CD4-positive, alpha-beta T cell (primary cell): ENCODE data around the gene HOXA9. TPM values are rescaled to one million over a fixed set of nuclear protein-coding genes. Genes with fewer than 3 reads are reported as not detected.

Experiments
- ATAC-seq: fragments of 200-7000 bp; cut with Tn5 transposase; one replicate; pipeline ENCODE4 v1.10.0; 2022; ENCODE audit warnings: mild to moderate bottlenecking; ENCODE audit not compliant: poor library complexity
- CTCF ChIA-PET: fragments of 350-600 bp; sonication (Branson Sonifier 250); formaldehyde crosslinking; loops from one replicate; lab custom pipeline; 2021; ENCODE audit warnings: antibody characterized with exemption, inconsistent platforms; lab: Charles Lee
- POLR2A ChIA-PET: fragments of 350-600 bp; sonication (Branson Sonifier 250); formaldehyde crosslinking; loops from one replicate; lab custom pipeline; 2021; ENCODE audit warnings: antibody characterized with exemption, inconsistent platforms; lab: Charles Lee
- DNase-seq, 14 experiments: peaks; one replicate each; pipeline ENCODE4 v3.0.0-alpha.2; 2013 to 2020; ENCODE audit warnings: mixed read lengths in 2 of 14
- H3K27ac ChIP-seq, 2 donors: one replicate each; pipeline versions ENCODE4 v1.5.1 to v1.7.0; 2013; ENCODE audit warnings: low read length in 2 of 2, low read depth in 1 of 2, mild to moderate bottlenecking in 1 of 2
- H3K27me3 ChIP-seq, 2 experiments: 1 replicate in 1 of 2; 2 replicates in 1 of 2; pipeline versions ENCODE4 v1.6.1 to v1.7.0; 2013; ENCODE audit warnings: low read length in 2 of 2, control low read depth in 1 of 2, mild to moderate bottlenecking in 1 of 2, moderate library complexity in 1 of 2; ENCODE audit not compliant: insufficient read depth in 2 of 2, control insufficient read depth in 1 of 2
- H3K36me3 ChIP-seq: one replicate; pipeline ENCODE4 v1.6.1; 2013; ENCODE audit warnings: low read length, control low read depth; ENCODE audit not compliant: insufficient read depth
- H3K4me1 ChIP-seq: one replicate; pipeline ENCODE4 v1.6.1; 2013; ENCODE audit warnings: low read length, control low read depth; ENCODE audit not compliant: insufficient read depth
- H3K4me3 ChIP-seq: one replicate; pipeline ENCODE4 v1.5.1; 2013; ENCODE audit warnings: mild to moderate bottlenecking, low read length, moderate library complexity
- H3K9me3 ChIP-seq, 2 experiments: 1 replicate in 1 of 2; 2 replicates in 1 of 2; pipeline versions ENCODE4 v1.6.1 to v1.7.0; 2013; ENCODE audit warnings: low read length in 2 of 2, mild to moderate bottlenecking in 2 of 2, control low read depth in 1 of 2, moderate library complexity in 1 of 2; ENCODE audit not compliant: control insufficient read depth in 1 of 2, insufficient read depth in 1 of 2
- H3K27ac Mint-ChIP-seq: one replicate; pipeline ENCODE4 v1.8.0; 2020; ENCODE audit warnings: mixed read lengths
- H3K27me3 Mint-ChIP-seq: one replicate; pipeline ENCODE4 v1.8.0; 2021; ENCODE audit warnings: mixed read lengths
- H3K36me3 Mint-ChIP-seq: one replicate; pipeline ENCODE4 v1.8.0; 2021; ENCODE audit warnings: low read depth, mixed read lengths
- H3K4me1 Mint-ChIP-seq: one replicate; pipeline ENCODE4 v1.8.0; 2021; ENCODE audit warnings: low read depth, mixed read lengths
- H3K4me3 Mint-ChIP-seq: one replicate; pipeline ENCODE4 v1.8.0; 2020; ENCODE audit warnings: mild to moderate bottlenecking, mixed read lengths
- H3K9me3 Mint-ChIP-seq: one replicate; pipeline ENCODE4 v1.8.0; 2020; ENCODE audit warnings: mixed read lengths
- CTCF ChIP-seq: fragments of 200-600 bp; IDR thresholded peaks from one replicate; pipeline ENCODE4 v1.8.0; 2022; ENCODE audit warnings: antibody characterized with exemption, mild to moderate bottlenecking
- intact Hi-C, 2 experiments: fragments of 100-400 bp; cut with DNase I in 1 of 2; cut with micrococcal nuclease in 1 of 2; formaldehyde crosslinking; loops; one replicate each; pipeline versions ENCODE4 v1.15.1 to v1.9.0; 2023 to 2025; cut with DNase I, micrococcal nuclease
- total RNA-seq, 174 experiments: library from RNA in 2 of 174; stranded (reverse) in 2 of 174; gene quantifications; one replicate each; pipeline ENCODE4 v1.2.3 and lab custom pipeline; 2021 to 2026

The HOXA9 gene
- total RNA-seq, 2 experiments from 2014 or later = not detected

DNA sequence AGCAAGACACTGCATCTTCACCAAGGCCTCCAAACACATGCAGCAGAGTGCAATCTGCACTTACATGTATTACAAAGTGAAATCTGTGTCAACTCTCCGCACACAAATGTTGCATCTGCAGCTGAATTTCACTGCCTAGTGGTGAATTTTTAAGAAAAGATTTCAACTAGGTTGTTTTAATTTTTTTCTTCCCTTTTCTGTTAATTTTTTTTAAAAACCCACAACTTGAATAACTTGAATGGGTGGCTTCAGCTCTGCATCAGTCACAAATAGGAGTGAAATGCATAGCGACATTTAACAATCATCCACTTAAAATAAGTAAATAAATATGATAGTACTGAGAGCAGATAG, 28.6 kb upstream of the HOXA9 start:
- intact Hi-C loops = loop anchor here in 1 of 2 experiments (2.0 to 10.0 kb wide), 4 partner anchors 381 to 991 kb away; partner anchors contain the start of genes HIBADH, JAZF1 and TAX1BP1
- Histone ChIP-seq H3K27ac (no peak overlapping the region), H3K4me1 (peaks cover 47% of the 10 kb centered on the region), H3K27me3 (peaks cover 89 to 96% of the 10 kb centered on the region in 2 experiments), H3K9me3 (peaks cover 0 to 29% of the 10 kb centered on the region in 2 experiments), H3K4me3 (no peak overlapping the region), H3K36me3 (no peaks in the 10 kb centered on the region)
- CTCF ChIA-PET = interaction anchor here (1.2 kb wide), 1 partner anchor 43 kb away, joined by 3 read pairs; no protein-coding TSS in a partner anchor
- DNase-seq (no peak), ATAC-seq (no peak)
- TF ChIP-seq CTCF = no peak
- POLR2A ChIA-PET = interaction anchor here (0.6 kb wide), 1 partner anchor 62 kb away, joined by 3 read pairs; no protein-coding TSS in a partner anchor
- peaks cover 49% of the 10 kb centered on the region for H3K4me1 Mint-ChIP-seq
- peaks cover 99% of the 10 kb centered on the region for H3K27me3 Mint-ChIP-seq
- no peak overlapping the region for H3K4me3 Mint-ChIP-seq
- no peaks in the 10 kb centered on the region for H3K9me3 Mint-ChIP-seq
- H3K27ac Mint-ChIP-seq = no peak overlapping the region
- no peaks in the 10 kb centered on the region for H3K36me3 Mint-ChIP-seq

GRCh38 chr7:27193335-27194001, 28.1 kb upstream of the HOXA9 start:
- TF ChIP-seq CTCF = no peak
- Histone ChIP-seq H3K27me3 (peaks cover 89 to 96% of the 10 kb centered on the region in 2 experiments), H3K27ac (no peak overlapping the region), H3K4me1 (peaks cover 47% of the 10 kb centered on the region), H3K36me3 (no peaks in the 10 kb centered on the region), H3K9me3 (peaks cover 0 to 29% of the 10 kb centered on the region in 2 experiments), H3K4me3 (no peak overlapping the region)
- H3K27ac Mint-ChIP-seq = no peak overlapping the region
- peaks cover 50% of the 10 kb centered on the region for H3K4me1 Mint-ChIP-seq
- H3K9me3 Mint-ChIP-seq = no peaks in the 10 kb centered on the region
- DNase-seq (no peak), ATAC-seq (no peak)
- POLR2A ChIA-PET = interaction anchor here (0.6 to 1.5 kb wide), 2 partner anchors 31 to 62 kb away, joined by 3 to 5 read pairs; no protein-coding TSS in a partner anchor
- intact Hi-C loops = loop anchor here in 1 of 2 experiments (2.0 to 10.0 kb wide), 4 partner anchors 381 to 991 kb away; partner anchors contain the start of genes HIBADH, JAZF1 and TAX1BP1
- CTCF ChIA-PET = interaction anchor here (1.4 kb wide), 1 partner anchor 25 kb away, joined by 3 read pairs; no protein-coding TSS in a partner anchor
- peaks cover 99% of the 10 kb centered on the region for H3K27me3 Mint-ChIP-seq
- no peaks in the 10 kb centered on the region for H3K36me3 Mint-ChIP-seq
- peak overlapping the region; percentile 44 for H3K4me3 Mint-ChIP-seq

DNA sequence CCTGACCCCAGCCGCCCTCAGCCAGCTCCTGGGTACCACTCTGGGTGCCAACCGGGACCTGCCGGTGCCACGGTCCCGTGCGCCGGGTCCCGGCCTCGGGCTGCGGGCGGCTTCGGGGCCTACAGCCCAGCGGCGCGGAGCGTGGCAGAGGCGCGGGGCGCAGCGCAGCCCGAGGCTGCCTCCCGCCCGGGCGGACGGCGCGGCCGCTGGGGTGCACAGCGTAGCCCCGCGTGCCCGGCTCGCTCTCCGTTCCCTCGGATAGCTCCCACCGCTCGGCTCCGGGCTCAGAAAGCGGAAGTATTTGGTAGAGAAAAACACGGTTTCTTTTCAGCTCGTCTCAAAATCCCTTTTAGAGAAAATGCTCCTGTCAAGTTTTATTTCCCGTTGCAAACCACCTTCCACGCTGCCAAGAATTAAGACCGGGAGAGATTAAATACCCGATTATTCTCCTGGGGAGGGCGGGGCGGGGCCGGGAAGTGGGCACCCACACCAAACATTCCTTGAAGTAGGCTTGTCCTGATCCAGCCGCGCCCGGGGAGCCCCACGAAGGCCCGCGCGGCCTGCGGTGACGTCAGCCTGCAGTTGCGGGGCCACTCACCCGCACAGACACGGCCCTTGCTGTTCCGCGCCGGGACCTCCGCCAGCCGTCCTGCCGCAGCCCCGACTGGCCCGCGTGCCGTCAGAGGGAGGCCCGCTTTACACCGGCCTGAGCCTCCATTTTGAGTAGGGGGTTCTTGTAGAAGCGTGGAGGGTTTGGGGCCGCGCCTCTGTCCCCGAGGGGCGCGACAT, 27.4 kb upstream of the HOXA9 start:
- ATAC-seq (peak; percentile 33), DNase-seq (peak in 2 of 14 experiments; percentile 57 to 59)
- Mint-ChIP-seq H3K4me3 (peak overlapping the region; percentile 76), H3K27ac (no peak overlapping the region), H3K27me3 (peaks cover 99% of the 10 kb centered on the region), H3K4me1 (peaks cover 51% of the 10 kb centered on the region), H3K9me3 (no peaks in the 10 kb centered on the region), H3K36me3 (no peaks in the 10 kb centered on the region)
- H3K27ac ChIP-seq = no peak overlapping the region
- peaks cover 89 to 96% of the 10 kb centered on the region in 2 experiments for H3K27me3 ChIP-seq
- intact Hi-C loops = loop anchor here (1.0 to 10.0 kb wide), 4 partner anchors 472 to 992 kb away; partner anchors contain the start of genes HIBADH (in 1 of the 2), JAZF1 (in 1 of the 2) and TAX1BP1 (in 1 of the 2)
- TF ChIP-seq CTCF = no peak
- ChIA-PET POLR2A (interaction anchor here (0.5 to 1.5 kb wide), 5 partner anchors 10 to 419 kb away, joined by 3 to 5 read pairs (median 4); no protein-coding TSS in a partner anchor), CTCF (interaction anchor here (0.8 to 1.5 kb wide), 3 partner anchors 13 to 42 kb away, joined by 3 to 9 read pairs (median 3); no protein-coding TSS in a partner anchor)
- H3K9me3 ChIP-seq = peaks cover 0 to 32% of the 10 kb centered on the region in 2 experiments
- H3K4me1 ChIP-seq = peaks cover 49% of the 10 kb centered on the region
- peak overlapping the region; percentile 18 for H3K4me3 ChIP-seq
- H3K36me3 ChIP-seq = no peaks in the 10 kb centered on the region
